Inflammatory macrophage (primary cell): ENCODE measurements around the gene CFAP157.
"Not testable (repeated sequence)": the region's sequence is repeated elsewhere in the genome, so short reads cannot be mapped to it uniquely, and the experiment has no call there.

Source experiments
- DNase-seq, 2 donors: peaks; one replicate each; pipeline ENCODE4 v3.0.0-alpha.2; 2020 to 2022

Gene CFAP157

DNA sequence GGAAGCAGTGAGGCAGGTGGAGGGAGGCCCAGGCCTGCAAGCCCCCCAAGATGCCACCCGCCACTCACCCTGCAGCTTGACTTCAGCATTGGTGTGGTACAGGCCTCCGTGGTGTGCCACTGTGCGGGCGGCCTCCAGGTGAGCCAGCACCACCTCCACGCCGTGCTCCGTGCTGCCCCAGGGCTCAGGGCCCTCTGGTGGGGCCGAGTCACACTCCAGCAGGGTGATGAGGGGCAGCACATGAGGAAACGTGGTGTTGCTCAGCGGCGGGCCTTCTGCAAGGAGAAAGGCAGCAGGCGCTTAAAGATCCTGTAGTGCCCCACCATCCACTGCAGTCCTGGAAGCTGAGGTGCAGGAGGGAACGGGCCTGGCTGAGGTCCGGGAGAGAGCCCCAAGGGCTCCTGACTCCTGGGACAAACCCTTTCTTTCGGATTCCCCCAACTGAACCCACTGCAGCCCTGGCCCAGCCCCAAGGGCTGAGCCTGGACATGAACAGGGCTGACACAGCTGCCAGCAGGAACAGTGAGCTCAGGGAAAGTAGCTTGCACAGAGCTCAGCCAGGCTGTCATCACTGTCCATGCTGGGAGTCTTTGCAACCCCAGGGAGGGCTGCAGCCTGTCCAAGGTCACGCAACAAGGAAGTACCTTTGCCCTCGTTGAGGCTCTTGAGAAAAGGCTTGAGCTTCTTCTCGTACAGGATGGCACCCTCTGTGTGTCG lies 33.0 kb downstream of the CFAP157 start:
- DNase-seq = peak; percentile 43 to 75

DNA sequence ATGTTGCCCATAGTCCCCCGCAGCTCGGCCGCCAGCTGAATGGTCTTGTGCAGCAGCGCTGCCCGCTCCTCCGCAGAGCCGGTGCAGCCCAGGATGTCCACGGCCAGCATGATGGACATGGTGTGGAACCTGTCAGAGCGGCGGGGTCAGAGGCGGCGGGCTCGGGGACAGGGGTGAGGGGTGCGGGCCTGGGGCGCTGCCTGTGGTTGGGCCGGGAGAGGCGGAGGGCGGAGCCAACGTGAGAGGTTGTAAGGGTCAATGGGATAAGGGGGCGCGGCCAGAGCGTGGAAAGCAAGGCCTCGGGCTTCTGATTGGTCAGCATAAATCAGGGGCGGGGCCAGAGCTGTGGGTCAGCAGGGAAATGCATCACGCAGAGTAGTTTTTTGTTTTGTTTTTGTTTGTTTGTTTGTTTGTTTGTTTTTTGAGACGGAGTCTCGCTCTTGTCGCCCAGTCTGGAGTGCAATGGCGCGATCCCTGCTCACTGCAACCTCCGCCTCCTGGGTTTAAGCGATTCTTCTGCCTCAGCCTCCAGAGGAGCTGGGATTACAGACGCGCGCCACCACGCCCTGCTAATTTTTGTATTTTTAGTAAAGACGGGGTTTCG lies 35.1 kb downstream of the CFAP157 start:
- DNase-seq = no peak

DNA sequence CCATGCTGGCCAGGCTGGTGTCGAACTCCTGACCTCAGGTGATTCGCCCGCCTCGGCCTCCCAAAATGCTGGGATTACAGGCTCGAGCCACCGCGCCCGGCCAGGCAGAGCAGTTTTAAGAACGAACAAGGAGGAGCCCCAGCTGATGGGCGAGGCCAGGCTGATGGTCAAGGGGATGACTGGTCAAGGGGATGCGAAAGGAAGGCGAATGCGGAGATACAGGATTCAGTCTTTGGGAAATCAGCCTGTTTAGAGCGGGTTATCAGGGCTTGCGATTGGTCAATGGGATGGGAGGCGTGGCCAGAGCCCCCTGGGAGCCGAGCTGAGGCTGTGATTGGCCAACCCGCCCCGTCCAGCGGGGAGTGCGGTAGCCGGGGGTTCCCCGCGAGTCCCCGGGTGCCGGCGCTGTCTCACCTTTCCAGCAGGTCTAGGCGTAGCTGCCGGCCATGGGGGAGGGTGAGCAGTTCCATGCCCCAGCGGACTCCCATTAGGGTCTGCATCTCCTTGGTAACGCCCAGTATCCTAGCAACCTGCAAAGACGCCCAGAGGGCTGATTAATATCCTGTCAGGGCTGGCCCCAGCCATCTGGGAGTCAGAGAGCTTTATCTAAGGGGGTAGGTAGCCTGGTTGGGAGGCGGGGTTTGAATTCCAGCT lies 35.8 kb downstream of the CFAP157 start:
- DNase-seq = no peak

DNA sequence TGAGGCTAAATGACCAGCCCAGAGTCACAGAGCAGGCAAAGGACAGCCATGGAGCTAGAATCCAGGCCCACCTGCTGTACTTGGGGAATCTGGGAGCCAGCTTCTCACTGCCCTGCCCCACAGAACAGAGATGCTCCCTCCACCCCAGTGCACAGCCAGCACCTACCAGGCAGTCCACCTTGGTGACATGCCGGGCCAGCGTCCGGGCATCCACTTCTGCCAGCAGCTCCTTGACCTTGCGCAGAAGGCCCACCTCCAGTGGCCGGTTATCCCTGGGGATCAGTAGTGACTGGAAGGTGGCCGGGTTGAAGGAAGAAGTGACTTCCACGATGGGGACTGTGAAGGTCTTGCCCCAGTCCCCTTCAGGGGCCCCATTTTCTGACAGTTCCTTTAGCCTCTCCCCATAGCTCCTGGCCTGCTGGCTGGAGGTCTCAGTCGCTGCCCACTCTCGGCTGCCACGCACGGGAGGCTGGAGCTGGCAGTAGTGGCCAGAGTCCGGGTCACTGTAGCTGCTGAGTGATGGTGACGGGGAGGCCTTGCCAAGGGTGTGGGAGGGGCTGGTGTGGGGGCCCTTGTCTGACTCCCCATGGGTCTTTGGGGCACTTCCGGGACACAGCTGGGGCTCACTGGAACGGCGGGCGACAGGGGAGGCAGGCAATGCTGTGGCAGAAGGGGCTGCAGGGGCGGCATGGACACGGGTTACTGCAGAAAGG lies 37.8 kb downstream of the CFAP157 start:
- no peak for DNase-seq

DNA sequence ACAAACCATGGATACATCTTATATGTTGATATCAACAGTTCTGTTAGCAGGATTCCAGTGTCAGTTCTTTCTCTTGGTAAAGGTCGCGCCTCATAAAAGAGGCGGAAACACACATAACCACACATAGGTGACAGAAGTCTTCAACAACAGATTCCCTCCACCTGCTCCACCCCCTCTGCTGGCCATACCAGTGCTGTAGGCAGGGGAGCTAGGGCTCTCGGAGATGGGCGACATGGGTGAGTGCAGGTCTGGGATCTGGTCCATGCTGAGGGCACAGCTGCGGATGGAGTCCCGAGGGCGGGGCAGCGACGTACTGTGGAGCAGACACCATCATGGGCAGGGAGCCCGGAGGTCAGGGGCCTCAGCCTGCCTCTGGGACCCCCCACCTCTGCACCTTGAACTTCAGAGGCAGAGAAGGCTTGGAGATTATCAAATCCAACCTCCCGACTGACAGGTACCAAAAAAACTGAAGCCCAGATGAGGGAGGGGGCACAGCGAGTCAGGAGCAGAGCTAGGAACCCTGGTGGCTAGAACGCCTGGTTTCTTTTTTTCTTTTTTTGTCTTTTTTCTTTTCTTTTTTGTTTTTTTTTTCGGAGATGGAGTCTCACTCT lies 40.3 kb downstream of the CFAP157 start:
- no peak for DNase-seq

DNA sequence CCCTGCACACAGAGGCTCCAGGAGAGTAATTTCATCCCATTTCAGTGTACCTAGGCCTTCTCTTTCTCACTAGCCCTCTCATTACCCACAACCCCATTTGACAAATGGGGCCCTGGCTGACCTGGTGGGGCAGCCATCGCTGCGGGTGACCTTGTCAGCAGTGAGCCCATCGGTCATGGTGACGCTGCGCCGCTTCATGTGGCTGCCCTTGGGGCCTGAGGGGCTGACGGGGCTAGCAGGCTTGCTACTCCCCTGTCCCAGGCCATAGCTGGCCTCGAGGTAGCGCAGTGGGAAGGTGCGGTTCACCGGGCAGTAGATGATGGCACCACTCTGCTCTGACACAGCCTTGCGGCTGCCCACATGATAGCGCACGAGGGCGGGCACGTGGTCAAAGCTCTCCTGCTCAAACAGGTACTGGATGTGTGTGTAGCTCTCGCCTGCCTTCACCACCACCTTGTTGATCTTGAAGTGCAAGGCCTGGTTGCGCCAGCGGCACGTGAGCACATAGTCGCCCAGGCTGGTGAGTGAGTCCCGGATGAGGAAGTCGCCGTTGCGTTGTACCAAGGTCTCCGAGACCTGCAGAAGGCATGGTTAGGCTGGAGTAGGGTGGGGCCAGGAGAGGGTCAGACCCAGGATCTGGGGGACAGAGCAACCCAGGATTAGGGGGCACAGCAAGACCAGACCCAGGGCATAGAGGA lies 42.5 kb downstream of the CFAP157 start:
- no peak for DNase-seq

DNA sequence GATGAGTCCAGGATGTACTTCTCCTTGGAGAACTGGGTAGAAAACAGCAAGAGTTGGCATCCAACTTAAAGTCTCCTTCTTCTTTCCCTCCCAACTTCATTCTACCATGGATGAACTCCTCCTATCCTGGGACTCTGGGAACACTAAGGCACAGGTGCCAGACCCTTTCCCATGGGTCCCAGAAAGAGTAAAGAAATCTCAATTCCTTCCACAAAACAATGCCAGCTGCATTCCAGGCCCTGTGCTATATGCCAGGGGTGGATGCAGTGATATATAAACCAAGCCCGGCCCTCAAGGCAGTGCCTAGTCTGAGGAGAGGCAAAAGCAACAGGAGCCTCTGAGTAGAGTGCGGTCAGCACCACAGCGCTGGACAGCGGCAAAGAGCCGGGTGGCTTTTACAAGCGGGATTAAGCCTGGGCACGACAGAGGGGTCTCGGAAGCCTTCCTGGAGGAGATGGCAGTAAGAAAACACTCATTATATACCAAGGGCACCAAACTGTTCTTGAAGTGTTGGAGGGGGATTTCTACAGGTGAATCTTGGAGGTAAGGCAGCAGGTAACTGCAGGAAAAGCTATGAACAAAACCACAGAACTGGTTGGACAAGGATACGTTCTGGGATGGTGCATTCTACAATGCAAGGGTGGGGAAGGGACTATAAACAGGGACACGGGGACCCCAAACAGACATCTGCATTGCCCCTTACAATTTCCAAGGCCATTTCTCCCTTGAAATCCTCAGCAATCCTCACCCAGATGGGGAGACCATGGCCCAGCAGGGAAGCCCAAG lies 44.7 kb downstream of the CFAP157 start:
- no peak for DNase-seq

DNA sequence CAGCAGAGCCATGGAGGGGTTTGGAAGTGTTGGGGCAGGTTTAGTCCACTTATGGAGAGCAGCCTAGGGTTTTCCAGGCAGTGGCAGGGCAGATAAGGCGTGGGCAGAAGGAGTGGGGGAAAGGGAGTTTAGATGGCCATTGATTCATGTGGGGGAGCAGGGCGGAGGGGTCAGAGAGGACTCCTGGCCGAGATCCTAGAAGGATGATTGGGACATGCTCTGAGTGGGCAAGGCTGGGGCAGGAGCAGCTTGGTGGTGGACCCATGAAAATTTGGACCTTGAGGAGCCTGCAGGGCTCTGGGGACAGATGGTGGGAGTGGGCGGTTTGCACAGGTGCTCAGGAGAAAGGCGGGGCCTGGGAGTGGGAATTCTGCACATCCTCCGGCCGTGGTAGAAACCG lies 46.4 kb downstream of the CFAP157 start:
- no peak for DNase-seq

DNA sequence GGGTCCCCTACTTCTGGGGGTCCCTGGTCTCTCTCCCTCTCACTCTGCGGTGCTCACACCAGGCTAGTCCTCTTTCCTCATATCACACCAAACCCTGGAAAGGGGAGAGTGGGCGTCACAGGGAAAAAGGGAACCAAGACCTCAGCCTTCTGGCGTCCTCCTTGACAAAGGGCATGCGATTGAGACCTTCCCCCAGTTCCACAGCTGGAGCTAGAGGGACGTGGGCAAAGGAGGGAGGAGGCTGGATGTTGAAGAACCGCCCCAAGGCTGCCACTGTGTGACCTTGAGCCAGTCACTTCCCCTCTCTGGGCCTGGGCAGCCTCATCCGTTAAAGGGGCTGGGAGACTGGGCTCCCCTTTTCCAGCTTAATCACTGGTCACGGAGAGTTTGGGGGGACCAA lies 46.8 kb downstream of the CFAP157 start:
- peak; percentile 64 to 76 for DNase-seq

DNA sequence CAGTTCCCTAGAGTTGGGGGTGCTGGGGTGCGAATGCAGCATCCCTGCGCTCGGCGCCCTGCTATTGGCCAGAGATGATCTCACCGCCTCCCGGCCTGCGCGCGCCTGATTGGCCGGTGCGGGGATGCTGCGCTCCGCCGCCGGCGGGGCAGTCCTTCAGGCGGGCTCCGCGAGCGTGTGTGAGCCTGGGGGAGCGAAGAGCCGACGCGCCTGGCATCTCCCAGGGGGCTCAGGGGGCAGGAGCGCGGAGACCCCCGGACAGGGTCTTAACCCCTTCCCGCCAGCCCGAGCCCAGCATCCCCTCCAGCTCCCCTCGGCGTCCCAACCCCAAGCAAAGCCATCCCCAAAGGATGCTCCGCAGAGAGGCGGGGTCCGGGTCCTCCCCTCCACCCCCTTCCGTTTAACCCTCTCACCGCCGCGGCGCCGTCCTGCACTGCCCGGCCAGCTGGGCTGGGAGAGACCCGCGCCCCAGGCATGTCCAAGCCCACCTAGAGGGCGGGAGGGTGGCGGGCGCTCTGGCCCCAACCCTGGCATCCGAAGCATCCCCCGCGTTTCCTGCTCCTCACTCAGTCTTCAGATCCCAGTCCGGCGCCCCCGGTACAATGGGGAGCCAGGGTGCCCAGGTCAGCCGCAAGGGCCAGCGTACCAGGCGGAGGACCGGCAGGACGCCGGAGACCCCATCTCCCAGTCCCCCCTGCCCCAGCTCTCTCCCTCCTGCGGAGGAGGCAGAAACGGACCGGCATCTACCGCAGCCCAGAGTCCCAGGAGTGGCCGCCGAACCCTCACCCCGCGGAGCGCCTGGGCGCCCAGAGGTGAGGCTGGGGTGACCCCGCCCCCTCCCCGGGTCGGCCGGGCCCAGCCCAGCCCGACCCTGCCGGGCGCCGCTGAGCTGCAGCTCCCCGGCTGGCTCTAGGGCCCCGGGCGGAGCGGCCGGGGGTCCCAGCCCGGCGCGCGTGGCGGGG lies 47.6 kb downstream of the CFAP157 start:
- no peak for DNase-seq

DNA sequence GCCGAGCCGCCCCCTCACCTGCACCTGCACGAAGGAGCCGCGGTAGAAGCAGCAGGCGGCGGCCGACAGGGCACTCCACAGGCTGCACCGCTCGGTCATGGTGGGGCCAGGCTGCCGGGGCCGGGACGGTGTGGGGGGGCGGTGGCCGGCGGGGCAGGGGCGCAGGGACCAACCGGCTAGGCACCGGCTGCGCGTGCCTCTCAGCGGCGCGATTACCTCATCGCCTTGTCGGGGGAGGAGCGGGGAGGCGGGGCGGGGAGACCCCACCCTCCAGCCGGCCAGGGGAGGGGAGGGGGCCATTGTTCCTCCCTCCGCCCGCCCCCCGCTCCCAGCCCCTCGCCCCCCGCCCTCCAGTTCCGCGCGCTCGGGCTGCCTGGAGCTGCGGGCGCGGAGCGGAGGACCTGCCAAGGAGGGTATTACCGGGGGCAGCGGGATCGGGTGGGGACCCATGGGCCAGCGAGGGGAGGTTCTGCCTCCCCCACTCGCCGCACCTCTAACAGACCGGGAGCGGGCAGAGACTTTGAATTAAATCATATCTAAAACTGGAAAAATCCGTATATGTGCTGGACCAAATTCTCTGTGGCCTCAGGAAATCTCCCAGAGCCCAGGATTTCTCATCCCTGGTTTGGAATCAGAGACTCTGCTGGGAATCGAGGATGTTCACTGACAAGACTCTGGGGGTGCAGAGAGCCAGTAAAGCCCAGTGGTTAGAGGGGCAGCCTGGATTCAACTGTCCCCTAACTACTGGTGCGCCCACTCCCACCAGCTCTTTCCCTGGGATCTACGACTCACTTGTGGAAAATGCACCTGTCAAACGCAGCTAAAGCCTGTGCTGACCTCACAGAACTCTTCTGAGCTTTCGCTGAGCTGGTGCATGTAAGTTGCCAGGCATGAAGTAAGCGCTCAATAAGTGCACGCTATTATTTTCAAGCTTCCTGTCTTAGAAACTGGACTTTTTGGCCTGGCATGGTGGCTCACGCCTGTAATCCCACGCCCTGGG lies 48.6 kb downstream of the CFAP157 start:
- no peak for DNase-seq

DNA sequence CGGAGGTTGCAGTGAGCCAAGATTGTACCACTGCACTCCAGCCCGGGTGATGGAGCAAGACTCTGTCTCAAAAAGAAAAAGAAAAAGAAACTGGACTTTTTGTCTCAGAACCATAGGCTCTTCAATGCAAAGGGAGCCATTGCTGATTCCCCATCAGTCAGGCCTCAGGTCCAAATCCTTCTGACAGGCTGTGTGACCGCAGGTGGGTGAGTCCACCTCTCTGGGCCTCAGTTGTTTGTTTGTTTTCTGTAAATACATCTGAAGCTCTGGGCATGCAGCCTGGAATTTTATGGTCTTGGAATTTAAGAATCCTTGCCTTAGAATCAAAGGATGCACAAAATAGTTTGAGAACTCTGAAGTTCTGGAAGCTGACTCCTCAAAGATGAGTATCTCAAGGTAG lies 49.4 kb downstream of the CFAP157 start:
- no peak for DNase-seq

DNA sequence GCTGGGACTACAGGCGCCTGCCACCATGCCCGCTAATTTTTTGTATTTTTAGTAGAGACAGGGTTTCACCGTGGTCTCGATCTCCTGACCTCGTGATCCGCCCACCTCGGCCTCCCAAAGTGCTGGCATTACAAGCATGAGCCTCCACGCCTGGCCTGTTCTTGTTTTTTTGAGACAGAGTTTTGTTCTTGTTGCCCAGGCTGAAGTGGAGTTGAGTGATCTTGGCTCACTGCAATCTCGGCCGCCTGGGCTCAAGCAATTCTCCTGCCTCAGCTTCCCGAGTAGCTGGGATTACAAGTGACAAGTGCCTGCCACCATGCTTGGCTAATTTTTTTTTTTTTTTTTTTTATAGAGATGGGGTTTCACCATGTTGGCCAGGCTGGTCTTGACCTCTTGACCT lies 50.0 kb downstream of the CFAP157 start:
- not testable (repeated sequence) for DNase-seq

DNA sequence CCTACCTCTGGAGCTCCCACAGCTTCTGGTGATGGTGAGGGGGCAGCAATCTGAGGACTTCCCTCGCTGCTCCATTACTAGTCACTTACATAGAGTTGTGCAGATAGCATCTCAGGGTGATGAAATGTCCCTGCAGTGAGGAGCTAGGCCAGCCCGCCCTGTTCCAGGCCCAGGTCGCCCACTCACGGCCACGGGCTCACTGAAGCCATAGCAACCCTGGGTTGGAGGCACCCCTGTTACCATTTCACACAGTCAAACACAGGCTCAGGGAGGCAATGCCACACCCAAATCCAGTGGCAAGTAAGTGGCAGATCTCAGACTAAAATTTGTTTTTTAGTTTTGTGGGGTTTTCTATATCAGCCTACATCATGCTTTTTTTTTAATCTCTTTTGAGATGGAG lies 52.1 kb downstream of the CFAP157 start:
- peak in 1 of 2 donors; percentile 55 for DNase-seq

DNA sequence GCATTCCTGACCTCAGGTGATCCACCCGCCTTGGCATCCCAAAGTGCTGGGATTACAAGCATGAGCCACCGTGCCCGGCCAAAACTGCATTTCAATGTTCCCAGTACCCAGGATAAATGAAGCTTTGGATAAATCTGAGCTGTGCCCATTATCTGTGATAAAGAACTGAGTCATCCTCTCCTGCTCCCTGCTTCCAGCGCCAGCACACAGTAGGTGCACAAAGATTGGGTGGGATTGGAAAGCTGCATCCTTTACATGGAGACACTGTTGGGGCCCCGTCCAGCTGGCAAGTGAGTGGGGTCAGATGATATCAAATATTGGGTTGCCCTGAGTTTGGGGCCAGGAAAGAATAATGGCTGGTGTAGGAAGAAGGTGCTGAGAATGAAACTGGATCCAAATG lies 54.3 kb downstream of the CFAP157 start:
- no peak for DNase-seq

DNA sequence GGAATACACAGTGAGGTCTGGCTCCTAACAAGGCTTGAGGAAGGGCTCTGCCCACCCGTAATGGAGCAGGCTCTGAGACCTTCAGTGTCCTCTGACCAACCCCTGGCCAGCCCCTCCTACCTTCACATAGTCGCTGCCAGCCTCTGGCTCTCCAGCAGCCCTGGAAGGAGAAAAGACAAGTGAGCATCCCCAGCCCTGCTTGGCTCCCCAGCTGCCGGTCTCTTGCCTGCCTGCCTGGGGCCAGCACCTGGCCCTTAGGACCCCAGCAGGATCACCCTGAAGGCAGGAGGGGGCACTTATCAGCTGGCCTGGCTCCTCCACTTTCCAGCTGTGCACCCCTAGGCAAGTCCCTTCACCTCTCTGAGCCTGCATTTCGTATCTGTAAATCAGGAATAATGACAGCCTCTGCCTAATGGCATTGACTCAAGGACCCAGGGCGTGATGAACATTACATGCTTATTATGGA lies 54.7 kb downstream of the CFAP157 start:
- DNase-seq = no peak

DNA sequence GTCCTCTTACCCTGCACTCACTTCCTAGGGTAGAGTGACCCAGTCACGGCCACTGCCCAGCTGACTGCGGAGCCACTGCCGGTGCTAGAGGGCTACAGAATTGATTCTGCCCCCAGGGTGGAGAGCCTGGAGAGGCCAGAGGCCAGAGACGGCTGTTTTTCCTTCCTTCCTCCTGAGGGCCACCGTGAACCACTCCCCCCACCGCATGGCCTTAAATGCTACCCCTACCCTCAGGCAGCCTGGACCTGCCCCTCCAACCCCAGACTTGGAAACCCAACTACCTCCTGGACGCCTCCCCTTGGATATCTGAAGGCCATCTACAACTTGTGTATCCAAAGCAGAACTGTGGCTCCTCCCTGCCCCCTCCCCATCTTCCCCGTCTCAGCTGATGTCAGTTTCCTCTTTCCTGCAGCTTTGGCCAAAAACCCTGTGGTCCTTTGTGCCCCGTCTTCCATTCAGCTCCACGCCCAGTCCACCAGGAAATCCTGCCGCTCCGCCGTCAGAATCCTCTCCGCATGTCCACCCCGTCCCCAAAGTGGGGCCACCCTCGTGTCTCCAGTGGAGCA lies 55.4 kb downstream of the CFAP157 start:
- DNase-seq = peak; percentile 65 to 70

DNA sequence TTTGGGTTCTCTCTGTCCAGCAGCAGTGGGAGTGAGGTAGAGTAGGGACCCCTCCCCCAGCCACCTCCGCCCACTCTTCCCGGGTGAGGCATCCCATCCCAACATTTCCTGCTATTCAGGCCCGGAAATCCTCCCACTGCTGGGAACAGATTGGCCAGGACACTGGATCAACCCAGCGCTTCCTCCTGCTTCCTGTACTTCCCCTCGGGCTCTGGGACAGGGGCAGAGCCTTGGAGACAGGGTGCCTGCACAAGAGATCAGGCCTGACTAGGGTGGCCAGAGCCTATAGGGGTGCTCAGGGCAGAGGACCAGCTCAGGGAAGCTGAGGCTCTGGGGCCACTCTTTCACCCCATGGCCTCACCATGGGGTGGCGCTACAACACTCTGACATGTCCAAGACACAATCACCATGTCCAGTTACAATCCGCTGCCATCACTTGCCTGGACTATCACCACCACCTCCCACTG lies 57.2 kb downstream of the CFAP157 start:
- DNase-seq = peak; percentile 72 to 82
